DOHH2 (cell line): ENCODE measurements around the gene TUSC2.

Source experiments
- H3F3A ChIP-seq: fragments of 200-600 bp; sonication (generic), shearing (Covaris generic); 2 replicates; pipeline ENCODE4 v1.6.0; 2016; ENCODE audit warnings: antibody characterized with exemption, mild to moderate bottlenecking; ENCODE audit not compliant: control insufficient read depth, insufficient read depth
- H3K27ac ChIP-seq: fragments of 200-600 bp; sonication (generic); 2 replicates; pipeline ENCODE4 v1.5.1; 2014; ENCODE audit warnings: low read depth, mild to moderate bottlenecking, low read length, moderate library complexity
- H3K27me3 ChIP-seq: fragments of 200-600 bp; sonication (generic); 2 replicates; pipeline ENCODE4 v1.6.1; 2014; ENCODE audit warnings: mild to moderate bottlenecking, low read length, mixed read lengths; ENCODE audit not compliant: control insufficient read depth
- H3K36me3 ChIP-seq: fragments of 200-600 bp; sonication (generic); 2 replicates; pipeline ENCODE4 v1.6.1; 2014; ENCODE audit warnings: mild to moderate bottlenecking, low read length, moderate library complexity, mixed read lengths; ENCODE audit not compliant: control insufficient read depth
- H3K4me1 ChIP-seq: fragments of 200-600 bp; sonication (generic); 2 replicates; pipeline ENCODE4 v1.6.1; 2014; ENCODE audit warnings: mild to moderate bottlenecking, low read length, mixed read lengths; ENCODE audit not compliant: control insufficient read depth
- H3K4me2 ChIP-seq: fragments of 200-600 bp; sonication (generic); 2 replicates; pipeline ENCODE4 v1.6.0; 2014; ENCODE audit warnings: mild to moderate bottlenecking, low read length, moderate library complexity
- H3K4me3 ChIP-seq: fragments of 200-600 bp; sonication (generic); 2 replicates; pipeline ENCODE4 v1.5.1; 2014; ENCODE audit warnings: mild to moderate bottlenecking, low read length, mixed read lengths
- H3K79me2 ChIP-seq: fragments of 200-600 bp; sonication (generic); 2 replicates; pipeline ENCODE4 v1.6.1; 2014; ENCODE audit warnings: mild to moderate bottlenecking, low read length, mixed read lengths; ENCODE audit not compliant: control insufficient read depth
- H3K9me2 ChIP-seq: fragments of 200-600 bp; sonication (generic); replicated peaks from 2 replicates; pipeline ENCODE4 v1.6.1; 2014; ENCODE audit warnings: mild to moderate bottlenecking, low read length, mixed read lengths; ENCODE audit not compliant: control insufficient read depth
- H3K9me3 ChIP-seq: fragments of 200-600 bp; sonication (generic); 2 replicates; pipeline ENCODE4 v1.6.1; 2014; ENCODE audit warnings: antibody characterized with exemption, low read length, mixed read lengths; ENCODE audit not compliant: control insufficient read depth, insufficient read depth
- H4K20me1 ChIP-seq: fragments of 200-600 bp; sonication (generic); 2 replicates; pipeline ENCODE4 v1.6.0; 2014; ENCODE audit warnings: low read depth, mild to moderate bottlenecking, antibody characterized with exemption, low read length, moderate library complexity; ENCODE audit not compliant: control insufficient read depth, insufficient read depth
- EZH2phosphoT487 ChIP-seq: fragments of 200-600 bp; sonication (generic); IDR thresholded peaks from 2 replicates; pipeline ENCODE4 v1.6.1; 2017; ENCODE audit warnings: borderline replicate concordance, mild to moderate bottlenecking, antibody characterized with exemption, low read length, moderate library complexity, mixed read lengths
- TF ChIP-seq, protein P1 (sequence below): fragments of 200-600 bp; sonication (generic); IDR thresholded peaks from one replicate; pipeline ENCODE4 v1.5.1; 2014; ENCODE audit warnings: antibody characterized with exemption, mild to moderate bottlenecking, low read depth, low read length; ENCODE audit not compliant: poor library complexity, severe bottlenecking

Gene TUSC2

GRCh38 chr3:50299638-50299928 is 28.4 kb downstream of the TUSC2 start:
- Histone ChIP-seq H3K4me1 (peaks cover 19% of the 10 kb centered on the region), H3K36me3 (no peaks in the 10 kb centered on the region), H3F3A (peaks cover 4% of the 10 kb centered on the region; the same call in 1 of the 2 replicates), H3K9me2 (no peaks in the 10 kb centered on the region), H3K27me3 (no peaks in the 10 kb centered on the region), H3K9me3 (no peaks in the 10 kb centered on the region), H3K4me2 (peak overlapping the region; percentile 98), H3K4me3 (peak overlapping the region; percentile 98), H4K20me1 (no peaks in the 10 kb centered on the region), H3K79me2 (0 out of 2 replicates have a peak, but pooled peaks cover 3% of the 10 kb centered on the region), H3K27ac (peak overlapping the region; percentile 20)
- TF ChIP-seq, protein P1, sequence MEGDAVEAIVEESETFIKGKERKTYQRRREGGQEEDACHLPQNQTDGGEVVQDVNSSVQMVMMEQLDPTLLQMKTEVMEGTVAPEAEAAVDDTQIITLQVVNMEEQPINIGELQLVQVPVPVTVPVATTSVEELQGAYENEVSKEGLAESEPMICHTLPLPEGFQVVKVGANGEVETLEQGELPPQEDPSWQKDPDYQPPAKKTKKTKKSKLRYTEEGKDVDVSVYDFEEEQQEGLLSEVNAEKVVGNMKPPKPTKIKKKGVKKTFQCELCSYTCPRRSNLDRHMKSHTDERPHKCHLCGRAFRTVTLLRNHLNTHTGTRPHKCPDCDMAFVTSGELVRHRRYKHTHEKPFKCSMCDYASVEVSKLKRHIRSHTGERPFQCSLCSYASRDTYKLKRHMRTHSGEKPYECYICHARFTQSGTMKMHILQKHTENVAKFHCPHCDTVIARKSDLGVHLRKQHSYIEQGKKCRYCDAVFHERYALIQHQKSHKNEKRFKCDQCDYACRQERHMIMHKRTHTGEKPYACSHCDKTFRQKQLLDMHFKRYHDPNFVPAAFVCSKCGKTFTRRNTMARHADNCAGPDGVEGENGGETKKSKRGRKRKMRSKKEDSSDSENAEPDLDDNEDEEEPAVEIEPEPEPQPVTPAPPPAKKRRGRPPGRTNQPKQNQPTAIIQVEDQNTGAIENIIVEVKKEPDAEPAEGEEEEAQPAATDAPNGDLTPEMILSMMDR, result no peak
- TF ChIP-seq EZH2phosphoT487, result no peak

GRCh38 chr3:50298836-50299637 is 29.0 kb downstream of the TUSC2 start, which contains the start of the genes HYAL3 and NAA80:
Gene HYAL3, minus strand, starts transcription at chr3:50299405. Its CDS starts 3,803 bp downstream, at chr3:50295602.
Gene NAA80, minus strand, starts transcription at chr3:50299405. Its CDS starts 1,942 bp downstream, at chr3:50297463.
- H3K4me1 ChIP-seq, result peaks cover 17% of the 10 kb centered on the region
- H3K4me3 ChIP-seq, result peak within 1 kb of the TSS; percentile 98
- H3F3A ChIP-seq, result peaks cover 4% of the 10 kb centered on the region; the same call in 1 of the 2 replicates
- H3K27ac ChIP-seq, result peak within 1 kb of the TSS; percentile 66
- peak within 1 kb of the TSS; percentile 98 for H3K4me2 ChIP-seq
- H4K20me1 ChIP-seq, result no peaks in the 10 kb centered on the region
- TF ChIP-seq, protein P1, result peak; percentile 74
- TF ChIP-seq EZH2phosphoT487, result no peak
- H3K9me3 ChIP-seq, result no peaks in the 10 kb centered on the region
- H3K9me2 ChIP-seq, result no peaks in the 10 kb centered on the region
- no peaks in the 10 kb centered on the region for H3K27me3 ChIP-seq
- no peaks in the 10 kb centered on the region for H3K36me3 ChIP-seq
- H3K79me2 ChIP-seq, result 0 out of 2 replicates have a peak, but pooled peaks cover 3% of the 10 kb centered on the region

DNA sequence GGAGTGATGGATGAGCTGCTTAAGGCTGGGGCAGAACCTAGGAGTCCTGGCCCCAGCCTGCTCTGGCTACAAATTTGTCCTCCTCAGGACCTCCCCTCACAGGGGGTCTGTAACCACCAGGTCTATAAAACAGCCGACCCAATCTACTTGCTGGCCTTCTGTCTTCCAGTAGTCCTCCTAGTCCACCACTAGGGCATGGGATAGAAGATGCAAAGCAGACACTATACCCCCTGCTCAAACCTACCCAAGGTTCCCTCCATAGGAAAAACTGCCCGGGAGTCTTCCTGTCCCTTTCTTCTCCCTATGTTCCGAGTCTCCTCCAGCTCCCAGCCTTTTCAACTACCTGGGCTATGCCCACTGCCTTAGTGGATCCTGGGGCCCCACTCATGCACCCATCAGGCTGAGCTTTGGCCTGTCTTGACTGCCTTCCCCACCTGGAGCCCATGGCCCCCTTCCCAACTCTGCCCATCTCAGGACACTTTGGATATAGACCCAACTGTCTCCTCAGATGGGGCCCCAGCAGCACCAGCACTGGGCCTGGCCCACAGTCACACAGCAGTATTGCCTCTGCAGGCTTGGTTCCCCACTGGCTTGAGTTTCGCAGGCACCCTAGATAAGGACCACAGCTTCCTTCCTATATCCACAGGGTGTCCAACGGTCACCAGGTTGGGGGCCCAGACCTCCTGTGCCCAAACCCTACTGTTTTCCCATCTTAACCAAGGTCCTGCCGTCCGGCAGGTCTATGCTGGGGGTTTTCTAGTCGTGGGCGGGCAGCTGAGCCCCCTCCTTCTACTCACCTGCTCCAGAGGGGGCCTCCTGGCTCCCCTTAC is 29.9 kb downstream of the TUSC2 start:
- peak overlapping the region; percentile 98 for H3K4me3 ChIP-seq
- H3K27me3 ChIP-seq, result no peaks in the 10 kb centered on the region
- H3K36me3 ChIP-seq, result no peaks in the 10 kb centered on the region
- peaks cover 21% of the 10 kb centered on the region for H3K4me1 ChIP-seq
- H4K20me1 ChIP-seq, result no peaks in the 10 kb centered on the region
- H3K9me3 ChIP-seq, result no peaks in the 10 kb centered on the region
- peaks cover 4% of the 10 kb centered on the region; the same call in 1 of the 2 replicates for H3F3A ChIP-seq
- H3K79me2 ChIP-seq, result 0 out of 2 replicates have a peak, but pooled peaks cover 3% of the 10 kb centered on the region
- H3K27ac ChIP-seq, result no peak overlapping the region
- peak overlapping the region; percentile 98 for H3K4me2 ChIP-seq
- no peaks in the 10 kb centered on the region for H3K9me2 ChIP-seq
- TF ChIP-seq, protein P1, result no peak
- TF ChIP-seq EZH2phosphoT487, result no peak
